ENCODE measurements around the gene PRKCE. TPM values are rescaled to one million over a fixed set of nuclear protein-coding genes. Genes with fewer than 3 reads are reported as not detected.

The PRKCE gene
- total and polyA plus RNA-seq, 2 of the 8 experiments (the other 6 are each of a cell fraction or from before 2014, with no cell fraction given): 0.54 to 2.1 TPM

- H3K14ac ChIP-seq (ENCODE audit: insufficient read length): no peak overlapping the region
- FAIRE-seq (no peak), DNase-seq (ENCODE audit: low read depth in 1 of 2, low spot score in 2 of 2) (no peak)
- H3K79me2 ChIP-seq (ENCODE audit: control insufficient read depth in 1 of 2, insufficient read depth in 2 of 2, low read length in 2 of 2): no peaks in the 10 kb centered on the region
- no peak overlapping the region for H3K27ac ChIP-seq (ENCODE audit: low read depth, low read length)
- no peaks in the 10 kb centered on the region for H3K27me3 ChIP-seq (replicated peaks in 1 of 4; ENCODE audit: control insufficient read depth in 3 of 4, extremely low read depth in 1 of 4, insufficient read depth in 3 of 4, low read length in 3 of 4)
- no peak overlapping the region for H4K8ac ChIP-seq (ENCODE audit: extremely low read depth, insufficient read depth, low read length)
- H3K56ac ChIP-seq (replicated peaks; ENCODE audit: insufficient read length, low read depth, low read length): no peak overlapping the region
- no peaks in the 10 kb centered on the region for H3K23me2 ChIP-seq (ENCODE audit: low read depth, low read length)
- H3K18ac ChIP-seq (ENCODE audit: extremely low read depth, low read length): no peak overlapping the region
- peaks cover 0 to 5% (median 2%) of the 10 kb centered on the region in 4 experiments; a peak in 5 of 7 replicates for H3K4me1 ChIP-seq (replicated peaks in 1 of 4; ENCODE audit: control insufficient read depth in 3 of 4, insufficient read depth in 4 of 4, low read length in 3 of 4)
- H2BK20ac ChIP-seq (ENCODE audit: low read length): no peak overlapping the region
- H2AFZ ChIP-seq (ENCODE audit: low read length): no peak overlapping the region
- no peak overlapping the region for H2BK15ac ChIP-seq (ENCODE audit: low read length)
- no peak overlapping the region for H3K23ac ChIP-seq (ENCODE audit: insufficient read length)
- H2BK12ac ChIP-seq (ENCODE audit: low read depth, low read length): no peak overlapping the region
- H2BK120ac ChIP-seq (replicated peaks; ENCODE audit: low read depth, low read length): no peak overlapping the region
- H3K79me1 ChIP-seq (ENCODE audit: low read depth, low read length): no peaks in the 10 kb centered on the region
- H4K5ac ChIP-seq (ENCODE audit: insufficient read length, low read depth, low read length): no peak overlapping the region
- ChIA-PET POLR2A (ENCODE audit: partially characterized antibody) (no interaction called here), CTCF (ENCODE audit: partially characterized antibody) (interaction anchor here (1.1 to 1.3 kb wide), 2 partner anchors 19 to 332 kb away, joined by 3 read pairs; no protein-coding TSS in a partner anchor)
- H2BK5ac ChIP-seq (ENCODE audit: low read depth, low read length): no peak overlapping the region
- H3K9ac ChIP-seq (replicated peaks in 1 of 4; ENCODE audit: extremely low read depth in 1 of 4, low read depth in 3 of 4, low read length in 3 of 4): no peak overlapping the region
- 82% methylated on average over 7 of the region's 7 CpGs; no CpG with 5 or more reads in 1 of the 2 experiments for WGBS, 2 experiments (ENCODE audit: extremely low coverage in 1 of 2, insufficient coverage in 1 of 2, insufficient read length in 1 of 2, insufficient replicate concordance in 2 of 2, low coverage in 1 of 2, low lambda C conversion rate in 2 of 2, missing lambda C conversion rate in 1 of 2)
- H4K20me1 ChIP-seq (replicated peaks in 1 of 2; ENCODE audit: control insufficient read depth in 1 of 2, insufficient read depth in 2 of 2, low read length in 2 of 2): no peaks in the 10 kb centered on the region
- no peak overlapping the region for H4K91ac ChIP-seq (replicated peaks; ENCODE audit: insufficient read length, low read length)
- H3K9me3 ChIP-seq (ENCODE audit: insufficient read depth in 2 of 2, low read depth in 1 of 2, low read length in 1 of 2): no peaks in the 10 kb centered on the region
- no peaks in the 10 kb centered on the region for H3K36me3 ChIP-seq (ENCODE audit: control insufficient read depth in 2 of 4, insufficient read depth in 4 of 4, low read length in 3 of 4)
- no peak overlapping the region for H3K4ac ChIP-seq (replicated peaks; ENCODE audit: insufficient read length, low read depth, low read length)
- H3K4me2 ChIP-seq (ENCODE audit: insufficient read depth in 1 of 2, low read depth in 2 of 2, low read length in 2 of 2): no peak overlapping the region
- no peak overlapping the region for H3K4me3 ChIP-seq (ENCODE audit: extremely low read depth in 1 of 4, insufficient read depth in 2 of 4, low read depth in 3 of 4, low read length in 4 of 4)
- no peak overlapping the region for H2AK5ac ChIP-seq (ENCODE audit: low read depth, low read length)
- TF ChIP-seq RAD21 (IDR thresholded peaks at IDR 0.05 in 1 of 2, conservative IDR thresholded peaks at IDR 0.05 in 1 of 2; ENCODE audit: low read depth in 2 of 2, low read length in 2 of 2): no peak
- TF ChIP-seq EZH2 (IDR thresholded peaks at IDR 0.05; ENCODE audit: low read depth, low read length, severe bottlenecking): no peak
- TF ChIP-seq BACH1 (IDR thresholded peaks at IDR 0.05; ENCODE audit: low read length): no peak
- no peak for TF ChIP-seq KDM5A (IDR thresholded peaks at IDR 0.05; ENCODE audit: low read length)
- TF ChIP-seq TBP (IDR thresholded peaks at IDR 0.05; ENCODE audit: low read depth, low read length): no peak
- no peak for TF ChIP-seq RNF2 (IDR thresholded peaks at IDR 0.05; ENCODE audit: borderline replicate concordance, low read depth, low read length, missing control alignments, poor library complexity, severe bottlenecking)
- no peak for TF ChIP-seq CTCF (IDR thresholded peaks at IDR 0.05; ENCODE audit: control extremely low read depth in 1 of 3, insufficient read depth in 1 of 3, low read depth in 1 of 3, low read length in 3 of 3)
- no peak for TF ChIP-seq EGR1 (IDR thresholded peaks at IDR 0.05; ENCODE audit: borderline replicate concordance, low read depth, low read length)
- no peak for TF ChIP-seq TAF1 (IDR thresholded peaks at IDR 0.05; ENCODE audit: low read depth, low read length)
These were observed 310.9 kb downstream of the PRKCE start for GRCh38 chr2:45962177-45962921.
